GM10266 (cell line): ENCODE results near the gene F12.

Source experiments
- DNase-seq: peaks from one replicate; pipeline ENCODE4 v3.0.0; 2012; ENCODE audit errors: extremely low spot score
- CTCF ChIP-seq: IDR thresholded peaks from 2 replicates; pipeline ENCODE4 v1.5.1; 2012; ENCODE audit warnings: mild to moderate bottlenecking, low read depth; ENCODE audit not compliant: control insufficient read depth, insufficient read depth; ENCODE audit errors: missing control alignments

F12 gene

GRCh38 chr5:177433658-177434217 is 24.4 kb upstream of the F12 start:
- no peak for TF ChIP-seq CTCF
- DNase-seq, result no peak

GRCh38 chr5:177432839-177433657 is 23.7 kb upstream of the F12 start:
- TF ChIP-seq CTCF, result no peak
- DNase-seq, result no peak

- no peak for TF ChIP-seq CTCF
- DNase-seq, result no peak
Measured at GRCh38 chr5:177432143-177432838, 22.9 kb upstream of the F12 start.

GRCh38 chr5:177431317-177432142 is 22.2 kb upstream of the F12 start:
- peak; percentile 64 for DNase-seq
- no peak for TF ChIP-seq CTCF

- no peak for TF ChIP-seq CTCF
- no peak for DNase-seq
Measured at GRCh38 chr5:177430972-177431316, 21.6 kb upstream of the F12 start.

GRCh38 chr5:177430140-177430951 is 21.0 kb upstream of the F12 start:
- no peak for TF ChIP-seq CTCF
- no peak for DNase-seq
